Measurements from ENCODE around the gene SRSF12. TPM values are rescaled to one million over a fixed set of nuclear protein-coding genes. Genes with fewer than 3 reads are reported as not detected.

The SRSF12 gene
- polyA plus RNA-seq, 1 experiment = 0.04 TPM

DNA sequence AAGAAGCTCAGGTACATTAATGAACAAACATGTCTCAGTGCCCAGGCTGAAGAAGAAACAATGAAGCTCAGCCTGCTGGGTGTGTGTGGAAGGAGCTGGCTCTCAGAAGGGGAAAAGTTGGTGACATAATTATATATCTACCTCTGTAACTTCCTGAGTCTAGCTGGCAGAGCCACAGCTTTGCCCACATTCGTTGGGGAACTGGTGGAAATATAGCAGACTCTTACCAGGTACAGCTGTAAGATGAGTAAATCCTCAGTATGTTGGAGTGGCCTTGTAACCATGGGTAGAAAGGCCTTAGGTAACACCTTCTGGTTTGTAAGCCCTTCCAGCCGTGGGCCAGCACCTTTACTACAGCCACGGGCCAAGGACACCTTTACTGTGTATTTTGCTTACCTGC lies 67.2 kb downstream of the SRSF12 start:
- TF ChIP-seq, protein P1, sequence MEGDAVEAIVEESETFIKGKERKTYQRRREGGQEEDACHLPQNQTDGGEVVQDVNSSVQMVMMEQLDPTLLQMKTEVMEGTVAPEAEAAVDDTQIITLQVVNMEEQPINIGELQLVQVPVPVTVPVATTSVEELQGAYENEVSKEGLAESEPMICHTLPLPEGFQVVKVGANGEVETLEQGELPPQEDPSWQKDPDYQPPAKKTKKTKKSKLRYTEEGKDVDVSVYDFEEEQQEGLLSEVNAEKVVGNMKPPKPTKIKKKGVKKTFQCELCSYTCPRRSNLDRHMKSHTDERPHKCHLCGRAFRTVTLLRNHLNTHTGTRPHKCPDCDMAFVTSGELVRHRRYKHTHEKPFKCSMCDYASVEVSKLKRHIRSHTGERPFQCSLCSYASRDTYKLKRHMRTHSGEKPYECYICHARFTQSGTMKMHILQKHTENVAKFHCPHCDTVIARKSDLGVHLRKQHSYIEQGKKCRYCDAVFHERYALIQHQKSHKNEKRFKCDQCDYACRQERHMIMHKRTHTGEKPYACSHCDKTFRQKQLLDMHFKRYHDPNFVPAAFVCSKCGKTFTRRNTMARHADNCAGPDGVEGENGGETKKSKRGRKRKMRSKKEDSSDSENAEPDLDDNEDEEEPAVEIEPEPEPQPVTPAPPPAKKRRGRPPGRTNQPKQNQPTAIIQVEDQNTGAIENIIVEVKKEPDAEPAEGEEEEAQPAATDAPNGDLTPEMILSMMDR (IDR thresholded peaks at IDR 0.05; ENCODE audit: low read depth, low read length) = no peak
- ChIA-PET CTCF (no interaction called here), POLR2A (interaction anchor here (1.4 kb wide), 1 partner anchor 30 kb away, joined by 5 read pairs; the partner anchor contains the start of gene PNRC1)
- Histone ChIP-seq H3K27me3 (ENCODE audit: control insufficient read depth, insufficient read depth, low read length) (no peaks in the 10 kb centered on the region), H3K9me3 (ENCODE audit: control insufficient read depth, insufficient read depth, low read length) (no peaks in the 10 kb centered on the region), H3K27ac (ENCODE audit: low read depth, low read length) (no peak overlapping the region), H3K4me3 (ENCODE audit: low read depth, low read length) (no peak overlapping the region)
- no peak for DNase-seq (ENCODE audit: low read depth, low spot score)

DNA sequence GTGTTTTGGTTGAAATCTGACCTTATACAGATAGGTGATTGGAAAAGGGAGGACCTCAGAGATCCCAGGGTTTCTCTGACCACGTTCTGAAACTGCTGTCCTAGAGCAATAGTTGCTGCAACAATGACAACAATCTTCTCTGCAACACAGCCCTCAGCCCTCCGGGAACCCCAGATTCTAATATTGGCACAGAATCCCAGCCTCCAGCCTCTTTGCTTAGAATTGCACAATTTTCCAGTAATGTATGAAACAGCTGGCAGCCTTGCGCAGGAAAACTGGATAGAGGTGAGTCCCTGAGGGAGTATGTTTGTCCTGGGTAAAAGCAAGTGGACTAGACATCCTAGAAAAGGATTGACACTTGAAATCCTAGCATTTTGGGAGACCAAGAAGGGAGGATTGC lies 67.7 kb downstream of the SRSF12 start:
- TF ChIP-seq, protein P1 (IDR thresholded peaks at IDR 0.05; ENCODE audit: low read depth, low read length) = no peak
- POLR2A ChIA-PET = interaction anchor here (1.4 kb wide), 1 partner anchor 30 kb away, joined by 5 read pairs; the partner anchor contains the start of gene PNRC1
- DNase-seq (ENCODE audit: low read depth, low spot score) = no peak
- Histone ChIP-seq H3K27me3 (ENCODE audit: control insufficient read depth, insufficient read depth, low read length) (no peaks in the 10 kb centered on the region), H3K9me3 (ENCODE audit: control insufficient read depth, insufficient read depth, low read length) (no peaks in the 10 kb centered on the region), H3K4me3 (ENCODE audit: low read depth, low read length) (no peak overlapping the region), H3K27ac (ENCODE audit: low read depth, low read length) (no peak overlapping the region)
- CTCF ChIA-PET = no interaction called here

DNA sequence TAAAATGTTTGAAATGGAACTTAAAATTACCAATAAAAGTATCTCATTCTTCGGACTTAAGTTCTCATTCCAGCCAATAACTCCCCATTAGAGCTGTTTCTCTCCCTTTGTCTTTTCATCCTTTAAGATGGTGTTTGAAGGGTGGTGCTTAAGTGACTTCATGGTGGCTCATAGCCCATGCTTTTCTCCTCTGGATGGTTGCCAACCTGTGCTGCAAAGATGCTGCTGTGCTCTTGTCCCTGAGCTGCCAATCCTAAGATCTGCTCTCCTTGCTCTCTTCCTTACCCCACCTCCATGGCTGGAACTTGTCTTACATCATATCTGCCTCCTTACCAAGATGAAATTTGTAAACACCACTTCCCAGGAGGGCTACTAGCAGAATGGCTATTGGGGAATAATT lies 68.9 kb downstream of the SRSF12 start:
- Histone ChIP-seq H3K9me3 (ENCODE audit: control insufficient read depth, insufficient read depth, low read length) (no peaks in the 10 kb centered on the region), H3K27me3 (ENCODE audit: control insufficient read depth, insufficient read depth, low read length) (no peaks in the 10 kb centered on the region), H3K4me3 (ENCODE audit: low read depth, low read length) (no peak overlapping the region), H3K27ac (ENCODE audit: low read depth, low read length) (no peak overlapping the region)
- CTCF ChIA-PET = interaction anchor here (0.6 kb wide), 1 partner anchor 230 kb away, joined by 4 read pairs; no protein-coding TSS in a partner anchor
- TF ChIP-seq, protein P1 (IDR thresholded peaks at IDR 0.05; ENCODE audit: low read depth, low read length) = no peak
- POLR2A ChIA-PET = no interaction called here
- no peak for DNase-seq (ENCODE audit: low read depth, low spot score)

DNA sequence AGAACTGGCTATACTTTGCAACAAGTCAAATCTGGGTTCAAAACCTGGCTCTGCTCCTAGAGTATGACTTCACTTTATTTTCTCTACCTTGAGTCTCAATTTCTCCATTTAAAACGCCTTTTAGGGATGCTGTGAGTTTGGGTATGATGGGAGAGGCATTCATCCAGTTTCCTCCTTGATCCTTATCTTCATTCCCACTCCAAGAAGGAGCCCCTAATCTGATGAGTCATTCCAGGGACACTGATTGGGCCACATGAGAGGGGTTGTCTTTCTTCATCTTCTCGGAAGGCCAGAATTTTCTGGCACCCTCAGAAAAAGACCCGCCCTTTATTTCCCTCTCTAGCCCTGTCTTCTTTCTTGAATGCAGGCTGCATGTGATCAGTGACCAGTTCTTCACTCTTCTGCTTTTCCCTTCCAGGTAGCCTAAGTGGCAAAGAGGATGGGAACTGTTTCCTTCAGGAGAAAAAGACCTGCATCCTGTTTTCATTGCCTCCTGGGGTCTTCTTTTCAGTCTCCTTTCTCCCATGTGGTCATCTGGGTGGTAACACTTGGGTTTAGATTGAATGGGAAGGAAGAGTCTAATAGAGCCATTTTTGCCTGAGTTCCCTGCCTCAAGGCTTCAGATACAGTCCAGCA lies 69.5 kb downstream of the SRSF12 start:
- no peak for DNase-seq (ENCODE audit: low read depth, low spot score)
- ChIA-PET CTCF (no interaction called here), POLR2A (no interaction called here)
- H3K4me3 ChIP-seq (ENCODE audit: low read depth, low read length) = no peak overlapping the region
- H3K27ac ChIP-seq (ENCODE audit: low read depth, low read length) = no peak overlapping the region
- TF ChIP-seq, protein P1 (IDR thresholded peaks at IDR 0.05; ENCODE audit: low read depth, low read length) = no peak
- H3K9me3 ChIP-seq (ENCODE audit: control insufficient read depth, insufficient read depth, low read length) = no peaks in the 10 kb centered on the region
- H3K27me3 ChIP-seq (ENCODE audit: control insufficient read depth, insufficient read depth, low read length) = no peaks in the 10 kb centered on the region

DNA sequence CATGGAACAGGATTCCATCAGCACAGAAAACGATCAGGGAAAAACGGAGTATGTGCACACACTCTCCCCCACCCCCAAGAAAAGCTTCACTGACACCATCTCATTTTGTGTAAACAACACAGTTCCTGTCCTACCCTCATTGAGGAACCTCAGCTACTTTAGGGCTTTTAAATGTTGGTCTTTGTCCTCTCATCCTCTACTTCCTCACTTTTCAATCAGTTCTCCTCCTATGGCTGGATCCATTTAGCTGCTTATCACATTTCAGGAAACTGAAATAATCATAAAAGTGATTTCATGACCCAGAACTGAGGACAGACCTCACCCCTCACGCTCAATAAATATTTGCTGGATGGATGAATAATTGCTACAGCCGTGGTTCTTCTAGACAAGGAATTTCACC lies 70.4 kb downstream of the SRSF12 start:
- ChIA-PET CTCF (interaction anchor here (1.9 kb wide), 1 partner anchor 65 kb away, joined by 4 read pairs; no protein-coding TSS in a partner anchor), POLR2A (no interaction called here)
- no peaks in the 10 kb centered on the region for H3K9me3 ChIP-seq (ENCODE audit: control insufficient read depth, insufficient read depth, low read length)
- no peak overlapping the region for H3K27ac ChIP-seq (ENCODE audit: low read depth, low read length)
- no peaks in the 10 kb centered on the region for H3K27me3 ChIP-seq (ENCODE audit: control insufficient read depth, insufficient read depth, low read length)
- TF ChIP-seq, protein P1 (IDR thresholded peaks at IDR 0.05; ENCODE audit: low read depth, low read length) = no peak
- no peak for DNase-seq (ENCODE audit: low read depth, low spot score)
- no peak overlapping the region for H3K4me3 ChIP-seq (ENCODE audit: low read depth, low read length)

Small RNA genes within 50 kb of the gene (small RNA-seq; reads per million reads assigned to genes)
- gene RN7SL336P (ENCODE audit: insufficient read length, low read depth) = not detected
- gene RNU2-61P (ENCODE audit: insufficient read length, low read depth) = 0.81 reads per million

Other genes with a start within 250 kb of the SRSF12 start
- 7.8 and 11.2 TPM in 2 replicates for gene RNGTT, start 154.5 kb downstream of the SRSF12 start, polyA plus RNA-seq (2011; rRNA removed)
- 21.0 and 22.6 TPM in 2 replicates for gene PNRC1, start 37.3 kb downstream of the SRSF12 start, polyA plus RNA-seq (2011; rRNA removed)
- 4.6 and 6.5 TPM in 2 replicates for gene PM20D2, start 28.0 kb upstream of the SRSF12 start, polyA plus RNA-seq (2011; rRNA removed)
- not detected in 2 replicates for gene GABRR1, start 99.3 kb upstream of the SRSF12 start, polyA plus RNA-seq (2011; rRNA removed)
- gene GABRR2, start 197.2 kb upstream of the SRSF12 start, polyA plus RNA-seq (2011; rRNA removed) = 0.12 and 0.15 TPM in 2 replicates
- 38.8 and 49.4 TPM in 2 replicates for gene UBE2J1, start 234.7 kb upstream of the SRSF12 start, polyA plus RNA-seq (2011; rRNA removed)

Measured in AG04450 (cell line).